ENCODE results near the gene ACKR3.

ACKR3 gene

DNA sequence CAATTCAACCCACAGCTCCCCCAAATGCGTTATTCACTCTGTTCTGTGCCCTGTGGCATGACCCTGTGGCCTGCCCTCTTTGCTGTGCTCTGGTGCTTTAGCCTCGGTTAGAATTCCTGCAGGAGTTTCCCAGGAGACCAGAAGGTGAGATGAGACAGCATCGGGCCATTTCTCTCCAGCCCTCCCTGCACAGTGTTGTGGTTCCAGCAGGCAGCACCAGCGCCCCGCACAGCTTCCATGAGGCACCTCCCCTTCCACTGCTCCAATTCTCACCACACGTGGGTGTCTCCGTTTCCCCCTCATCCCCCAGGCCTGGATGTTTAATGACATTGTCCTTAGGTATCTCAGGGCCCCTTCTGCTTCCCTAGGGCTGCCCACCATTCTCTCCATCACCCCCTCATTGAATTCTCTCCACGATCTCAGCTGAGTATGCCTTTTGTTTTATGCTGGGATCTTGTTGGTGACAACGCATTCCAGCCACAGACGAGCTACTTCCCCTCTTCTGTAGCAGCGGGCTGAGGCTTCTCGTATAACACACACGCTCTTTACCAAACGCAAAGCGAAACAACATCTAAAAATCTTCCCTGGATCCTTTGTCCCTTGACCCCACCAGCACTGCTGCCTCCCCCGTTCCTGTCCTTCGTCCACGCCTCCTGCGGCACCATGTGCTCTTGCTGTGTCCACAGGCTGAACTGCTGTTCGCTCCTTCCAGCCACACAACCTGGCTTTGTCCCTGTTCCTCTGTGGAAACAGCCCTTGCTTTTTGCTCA is 35.1 kb downstream of the ACKR3 start:
- TF ChIP-seq, protein P1, sequence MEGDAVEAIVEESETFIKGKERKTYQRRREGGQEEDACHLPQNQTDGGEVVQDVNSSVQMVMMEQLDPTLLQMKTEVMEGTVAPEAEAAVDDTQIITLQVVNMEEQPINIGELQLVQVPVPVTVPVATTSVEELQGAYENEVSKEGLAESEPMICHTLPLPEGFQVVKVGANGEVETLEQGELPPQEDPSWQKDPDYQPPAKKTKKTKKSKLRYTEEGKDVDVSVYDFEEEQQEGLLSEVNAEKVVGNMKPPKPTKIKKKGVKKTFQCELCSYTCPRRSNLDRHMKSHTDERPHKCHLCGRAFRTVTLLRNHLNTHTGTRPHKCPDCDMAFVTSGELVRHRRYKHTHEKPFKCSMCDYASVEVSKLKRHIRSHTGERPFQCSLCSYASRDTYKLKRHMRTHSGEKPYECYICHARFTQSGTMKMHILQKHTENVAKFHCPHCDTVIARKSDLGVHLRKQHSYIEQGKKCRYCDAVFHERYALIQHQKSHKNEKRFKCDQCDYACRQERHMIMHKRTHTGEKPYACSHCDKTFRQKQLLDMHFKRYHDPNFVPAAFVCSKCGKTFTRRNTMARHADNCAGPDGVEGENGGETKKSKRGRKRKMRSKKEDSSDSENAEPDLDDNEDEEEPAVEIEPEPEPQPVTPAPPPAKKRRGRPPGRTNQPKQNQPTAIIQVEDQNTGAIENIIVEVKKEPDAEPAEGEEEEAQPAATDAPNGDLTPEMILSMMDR (conservative IDR thresholded peaks at IDR 0.05) = no peak
- no peak for TF ChIP-seq ZFX (IDR thresholded peaks at IDR 0.05)

DNA sequence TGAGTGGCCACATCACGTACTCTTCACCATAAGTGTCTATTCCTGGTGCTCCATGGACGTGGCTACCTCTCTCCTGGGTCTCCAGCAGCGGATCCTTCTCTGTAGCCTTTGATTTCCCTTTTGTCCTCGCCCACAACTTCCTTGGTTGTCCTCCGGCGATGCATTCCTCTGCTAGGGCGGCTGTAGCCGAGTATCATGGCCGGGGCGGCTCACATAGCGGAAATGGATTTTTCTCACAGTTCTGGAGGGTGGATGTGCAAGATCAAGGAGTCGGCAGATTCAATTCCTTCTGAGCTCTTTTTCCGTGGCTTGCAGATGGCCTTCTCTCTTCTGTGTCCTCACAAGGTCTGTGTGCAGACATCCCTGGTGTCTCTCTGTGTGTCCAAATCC is 35.7 kb downstream of the ACKR3 start:
- TF ChIP-seq ZFX (IDR thresholded peaks at IDR 0.05) = no peak
- TF ChIP-seq, protein P1 (conservative IDR thresholded peaks at IDR 0.05) = no peak
- no peak overlapping the region for H3K27ac ChIP-seq

More for the DNA sequence above, 35.1 kb downstream of the ACKR3 start:
- H3K27ac ChIP-seq = no peak overlapping the region

DNA sequence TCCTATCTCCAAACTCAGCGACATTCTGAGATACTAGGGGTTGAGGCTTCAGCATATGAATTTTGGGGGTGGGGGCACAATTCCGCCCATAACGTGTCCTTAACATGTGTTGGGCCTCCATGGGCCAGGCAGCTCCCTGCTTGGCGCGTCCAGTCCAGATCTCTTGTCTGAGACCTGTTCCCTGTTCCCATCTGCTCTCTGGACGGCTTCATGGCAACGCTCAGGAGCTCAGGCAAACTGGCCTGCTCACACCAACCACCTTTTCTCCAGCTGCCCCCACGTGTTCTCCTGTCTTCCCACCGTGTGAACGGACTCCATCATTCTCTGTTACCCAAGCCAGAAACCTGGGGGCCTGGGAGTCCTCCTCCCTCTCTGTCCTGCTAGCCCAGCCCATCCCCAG is 36.4 kb downstream of the ACKR3 start:
- no peak overlapping the region for H3K27ac ChIP-seq
- TF ChIP-seq, protein P1 (conservative IDR thresholded peaks at IDR 0.05) = no peak
- TF ChIP-seq ZFX (IDR thresholded peaks at IDR 0.05) = no peak

DNA sequence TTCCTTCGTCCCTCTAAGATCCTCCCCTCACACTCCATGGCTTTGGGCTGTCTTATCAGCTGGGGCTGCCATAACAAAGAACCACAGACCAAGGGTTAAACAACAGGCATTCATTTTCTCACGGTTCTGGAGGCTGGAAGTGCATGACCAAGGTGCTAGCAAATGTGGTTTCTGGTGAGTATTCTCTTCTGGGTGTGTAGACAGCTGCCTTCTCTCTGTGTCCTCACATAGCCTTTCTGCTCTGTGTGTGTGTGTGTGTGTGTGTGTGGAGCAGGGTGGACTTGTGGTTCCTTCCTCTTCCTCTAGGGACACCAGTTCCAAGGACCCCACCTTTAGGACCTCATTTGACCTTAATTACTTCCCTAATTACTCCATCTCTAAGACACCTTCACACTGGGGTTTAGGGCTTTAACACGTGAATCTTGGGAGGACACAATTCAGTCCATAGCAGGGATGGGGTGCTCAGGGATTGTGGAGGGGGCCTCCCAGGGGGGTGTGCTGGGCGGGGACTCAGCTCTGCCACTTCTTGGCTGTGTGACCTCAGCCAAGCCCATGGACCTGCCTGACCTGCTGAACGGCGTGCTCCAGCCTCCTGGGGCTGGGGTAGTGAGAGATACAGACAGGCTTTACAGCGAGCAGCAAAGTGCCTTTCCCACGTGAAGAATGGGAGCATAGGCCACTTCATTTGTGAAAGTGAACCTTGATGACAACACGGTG is 38.0 kb downstream of the ACKR3 start:
- no peak for TF ChIP-seq ZFX (IDR thresholded peaks at IDR 0.05)
- no peak overlapping the region for H3K27ac ChIP-seq

DNA sequence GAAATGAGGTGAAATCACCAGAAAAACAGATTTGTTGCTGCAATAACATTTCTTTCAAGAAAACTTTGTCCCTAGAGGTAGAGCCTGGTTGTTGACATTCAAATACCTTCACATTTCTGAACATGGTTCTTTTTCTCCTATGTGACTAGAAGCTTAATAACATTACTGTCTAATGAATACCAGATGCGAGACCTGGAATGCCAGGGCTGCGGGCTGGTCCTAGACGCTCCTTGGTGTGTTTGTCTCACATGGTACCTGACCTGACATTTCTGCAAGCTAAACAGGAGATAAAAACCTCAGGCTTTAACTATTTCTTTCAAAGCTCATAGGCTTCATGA is 38.5 kb downstream of the ACKR3 start:
- TF ChIP-seq, protein P1 (conservative IDR thresholded peaks at IDR 0.05) = no peak
- no peak for TF ChIP-seq ZFX (IDR thresholded peaks at IDR 0.05)
- no peak overlapping the region for H3K27ac ChIP-seq

DNA sequence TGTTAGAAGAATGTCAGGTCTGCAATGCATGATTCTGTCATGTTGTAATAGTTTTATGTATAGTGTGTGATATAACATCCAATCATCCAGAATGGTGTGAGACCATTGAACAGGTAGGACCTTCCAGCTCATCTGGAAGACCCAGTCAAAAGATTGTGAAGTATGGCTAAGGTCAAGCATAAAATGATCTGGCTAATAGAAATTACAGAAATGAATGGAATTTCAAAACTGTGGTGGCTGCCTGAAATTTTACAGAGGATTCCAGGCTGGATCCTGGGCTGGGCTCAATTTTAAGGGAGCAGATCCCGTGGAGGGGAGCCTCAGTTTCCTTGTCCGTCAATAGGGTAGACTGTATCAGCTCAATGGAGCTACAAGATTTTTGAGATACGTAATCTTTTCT is 39.1 kb downstream of the ACKR3 start:
- no peak for TF ChIP-seq ZFX (IDR thresholded peaks at IDR 0.05)
- no peak overlapping the region for H3K27ac ChIP-seq

DNA sequence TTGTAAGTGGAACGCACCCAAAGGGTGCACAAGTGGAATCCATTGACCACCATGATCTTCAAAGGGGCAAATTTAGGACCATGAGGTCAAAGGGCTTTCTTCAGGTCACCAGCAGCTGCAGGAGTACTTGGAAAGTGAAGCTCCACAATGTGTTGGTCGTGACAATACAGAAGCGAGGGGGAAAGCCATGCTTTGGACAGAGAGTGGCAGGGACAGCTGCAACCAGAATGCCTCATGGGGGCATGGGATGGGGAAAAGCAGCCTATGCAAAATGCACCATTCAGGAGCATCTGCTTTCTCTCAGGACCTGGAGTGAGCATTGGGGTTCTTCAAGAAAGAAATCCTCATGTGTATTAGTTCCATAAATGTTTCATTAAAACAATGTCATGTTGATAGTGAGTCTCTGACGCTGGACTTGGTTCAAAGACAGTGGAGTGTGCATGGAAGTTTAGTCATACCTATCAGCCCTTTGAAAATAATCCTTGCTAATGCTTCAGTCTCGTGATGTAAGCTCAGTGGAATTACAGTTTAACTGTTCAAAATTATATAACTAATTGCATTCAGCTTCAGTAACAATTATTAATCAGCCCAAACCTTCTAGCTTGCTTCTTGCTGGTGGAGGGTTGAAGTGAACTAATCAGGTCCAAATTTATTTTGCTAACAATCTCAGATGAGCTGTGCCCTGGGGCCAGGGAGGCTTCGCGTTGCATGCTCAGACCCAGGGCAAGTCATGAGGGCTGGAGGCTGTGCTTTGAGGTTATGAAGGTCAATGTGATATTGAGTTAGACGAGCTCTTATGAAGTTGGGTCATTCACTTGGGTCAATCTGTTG is 41.6 kb downstream of the ACKR3 start:
- TF ChIP-seq, protein P1 (conservative IDR thresholded peaks at IDR 0.05) = no peak
- no peak for TF ChIP-seq ZFX (IDR thresholded peaks at IDR 0.05)
- H3K27ac ChIP-seq = no peak overlapping the region

DNA sequence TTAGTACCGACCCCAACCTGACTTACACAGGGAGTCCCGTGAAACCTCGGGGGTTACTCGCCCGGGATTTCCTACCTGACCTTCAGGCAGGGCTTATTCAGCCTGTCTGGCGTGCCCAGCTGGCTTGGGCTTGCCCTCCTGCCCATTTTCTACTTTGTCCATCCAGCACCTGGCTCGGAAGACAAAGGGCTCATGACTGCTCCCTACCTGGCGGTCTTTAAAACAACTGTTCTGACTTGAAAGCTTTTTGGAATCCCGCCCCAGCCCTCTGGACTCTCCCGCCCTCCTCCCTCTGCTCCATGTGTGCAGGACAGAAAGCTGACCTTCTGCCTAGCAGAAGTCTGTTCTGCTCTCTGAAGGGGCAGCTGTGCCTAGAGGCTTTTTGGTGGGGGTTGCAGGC is 43.1 kb downstream of the ACKR3 start:
- TF ChIP-seq, protein P1 (conservative IDR thresholded peaks at IDR 0.05) = no peak
- no peak for TF ChIP-seq ZFX (IDR thresholded peaks at IDR 0.05)
- no peak overlapping the region for H3K27ac ChIP-seq

Data from C4-2B (cell line).